Activated T-helper 9 cell treated with anti-CD3 and anti-CD28 coated beads, Interleukin-2, amount 50 U/mL, for 16 hours (primary cell): ENCODE results near the gene BLOC1S4.
"Not testable (repeated sequence)": the region's sequence is repeated elsewhere in the genome, so short reads cannot be mapped to it uniquely, and the experiment has no call there.

Experiments
- DNase-seq: peaks from one replicate; pipeline ENCODE4 v3.0.0-alpha.2; 2020; ENCODE audit warnings: low read depth

Gene BLOC1S4, protein sequence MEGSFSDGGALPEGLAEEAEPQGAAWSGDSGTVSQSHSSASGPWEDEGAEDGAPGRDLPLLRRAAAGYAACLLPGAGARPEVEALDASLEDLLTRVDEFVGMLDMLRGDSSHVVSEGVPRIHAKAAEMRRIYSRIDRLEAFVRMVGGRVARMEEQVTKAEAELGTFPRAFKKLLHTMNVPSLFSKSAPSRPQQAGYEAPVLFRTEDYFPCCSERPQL

DNA sequence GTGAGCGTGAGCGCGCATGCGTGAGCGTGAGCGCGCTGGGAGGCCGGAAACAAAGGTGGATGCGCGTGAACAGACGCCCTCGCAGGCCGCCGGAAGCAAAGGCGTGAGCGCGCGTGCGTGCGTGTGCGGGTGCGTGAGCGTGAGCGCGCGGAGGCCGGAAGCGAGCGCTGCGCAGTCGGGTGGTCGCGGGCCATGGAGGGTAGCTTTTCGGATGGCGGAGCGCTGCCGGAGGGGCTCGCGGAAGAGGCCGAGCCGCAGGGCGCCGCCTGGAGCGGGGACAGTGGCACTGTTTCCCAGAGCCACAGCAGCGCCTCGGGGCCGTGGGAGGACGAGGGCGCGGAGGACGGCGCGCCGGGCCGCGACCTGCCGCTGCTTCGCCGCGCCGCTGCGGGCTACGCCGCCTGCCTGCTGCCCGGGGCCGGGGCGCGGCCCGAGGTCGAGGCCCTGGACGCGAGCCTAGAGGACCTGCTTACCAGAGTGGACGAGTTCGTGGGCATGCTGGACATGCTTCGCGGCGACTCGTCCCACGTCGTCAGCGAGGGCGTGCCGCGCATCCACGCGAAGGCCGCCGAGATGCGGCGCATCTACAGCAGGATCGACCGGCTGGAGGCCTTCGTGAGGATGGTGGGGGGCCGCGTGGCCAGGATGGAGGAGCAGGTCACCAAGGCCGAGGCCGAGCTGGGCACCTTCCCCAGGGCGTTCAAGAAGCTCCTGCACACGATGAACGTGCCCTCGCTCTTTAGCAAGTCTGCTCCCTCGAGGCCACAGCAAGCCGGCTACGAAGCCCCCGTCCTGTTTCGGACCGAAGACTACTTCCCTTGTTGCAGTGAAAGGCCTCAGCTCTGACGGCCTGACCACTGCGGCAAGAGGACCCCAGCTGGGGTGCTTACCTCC is at the start of gene BLOC1S4:
BLOC1S4 (plus strand) TSS at position 157 of the 894 bp plus-strand sequence; CDS start at position 193, 36 bp downstream.
- peak; percentile 82 for DNase-seq

DNA sequence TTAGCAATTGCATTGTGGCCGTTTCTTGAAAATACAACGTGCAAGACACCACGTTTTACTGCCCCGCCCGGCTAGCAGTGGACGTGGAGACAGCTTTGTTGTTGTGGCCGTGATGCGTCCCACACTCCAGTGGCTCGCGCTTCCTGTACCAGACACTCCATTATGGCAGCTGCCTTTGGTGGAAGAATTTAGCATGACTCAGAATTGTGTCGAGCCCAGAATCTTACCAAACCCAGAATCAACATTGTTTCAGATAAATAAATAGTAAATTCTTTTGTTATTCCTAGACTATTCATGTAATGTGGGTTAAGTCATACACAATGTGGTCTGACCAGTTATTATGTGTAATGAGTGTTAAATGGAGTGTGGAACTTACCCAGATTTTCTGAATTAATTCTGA is 47.6 kb upstream of the BLOC1S4 start:
- no peak for DNase-seq

DNA sequence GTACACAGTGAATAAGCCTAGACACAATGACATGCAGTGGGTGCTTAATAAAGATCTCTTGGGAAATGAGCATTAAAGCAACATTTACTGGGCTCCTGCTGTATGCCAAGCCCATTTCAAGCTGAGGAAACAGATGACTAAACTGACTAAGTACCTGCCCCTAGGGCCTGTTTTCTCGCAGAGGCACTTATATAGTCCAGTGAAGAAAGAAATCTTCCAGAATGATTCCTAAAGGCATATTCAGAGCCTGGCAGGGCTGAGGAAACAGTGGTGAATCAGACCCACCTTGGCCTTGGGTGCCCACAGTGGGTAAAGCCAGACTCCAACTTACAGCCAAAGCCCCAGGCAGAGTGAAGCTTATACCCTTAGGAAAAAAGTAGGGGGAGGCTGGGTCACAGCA is 44.3 kb upstream of the BLOC1S4 start:
- no peak for DNase-seq

DNA sequence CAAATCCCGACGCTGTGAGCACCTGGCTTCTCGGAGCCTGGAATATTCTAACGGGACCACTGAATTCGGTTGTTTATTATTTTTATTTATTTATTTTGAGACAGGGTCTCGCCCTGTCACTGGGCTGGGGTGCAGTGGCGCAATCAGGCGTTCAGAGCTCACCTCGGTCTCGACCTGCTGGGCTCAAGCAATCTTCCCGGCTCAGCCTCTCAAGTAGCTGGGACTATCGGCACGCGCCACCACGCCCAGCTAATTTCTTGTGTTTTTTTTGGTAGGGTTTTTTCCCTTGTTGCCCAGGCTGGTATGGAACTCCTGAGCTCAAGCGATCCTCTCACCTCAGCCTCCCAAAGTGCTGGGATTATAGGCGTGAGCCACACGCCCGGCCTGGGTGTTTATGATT is 43.8 kb upstream of the BLOC1S4 start:
- no peak for DNase-seq

DNA sequence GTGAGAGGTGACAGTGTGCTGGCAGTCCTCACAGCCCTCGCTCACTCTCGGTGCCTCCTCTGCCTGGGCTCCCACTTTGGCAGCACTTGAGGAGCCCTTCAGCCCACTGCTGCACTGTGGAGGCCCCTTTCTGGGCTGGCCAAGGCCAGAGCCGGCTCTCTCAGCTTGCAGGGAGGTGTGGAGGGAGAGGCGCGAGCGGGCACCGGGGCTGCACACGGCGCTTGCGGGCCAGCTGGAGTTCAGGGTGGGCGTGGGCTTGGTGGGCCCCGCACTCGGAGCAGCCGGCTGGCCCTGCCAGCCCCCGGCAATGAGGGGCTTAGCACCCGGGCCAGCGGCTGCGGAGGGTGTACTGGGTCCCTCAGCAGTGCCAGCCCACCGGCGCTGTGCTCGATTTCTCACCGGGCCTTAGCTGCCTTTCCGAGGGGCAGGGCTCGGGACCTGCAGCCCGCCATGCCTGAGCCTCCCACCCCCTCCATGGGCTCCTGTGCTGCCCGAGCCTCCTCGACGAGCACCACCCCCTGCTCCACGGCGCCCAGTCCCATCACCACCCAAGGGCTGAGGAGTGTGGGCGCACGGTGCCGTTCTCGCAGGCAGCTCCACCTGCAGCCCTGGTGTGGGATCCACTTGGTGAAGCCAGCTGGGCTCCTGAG is 43.3 kb upstream of the BLOC1S4 start:
- not testable (repeated sequence) for DNase-seq

DNA sequence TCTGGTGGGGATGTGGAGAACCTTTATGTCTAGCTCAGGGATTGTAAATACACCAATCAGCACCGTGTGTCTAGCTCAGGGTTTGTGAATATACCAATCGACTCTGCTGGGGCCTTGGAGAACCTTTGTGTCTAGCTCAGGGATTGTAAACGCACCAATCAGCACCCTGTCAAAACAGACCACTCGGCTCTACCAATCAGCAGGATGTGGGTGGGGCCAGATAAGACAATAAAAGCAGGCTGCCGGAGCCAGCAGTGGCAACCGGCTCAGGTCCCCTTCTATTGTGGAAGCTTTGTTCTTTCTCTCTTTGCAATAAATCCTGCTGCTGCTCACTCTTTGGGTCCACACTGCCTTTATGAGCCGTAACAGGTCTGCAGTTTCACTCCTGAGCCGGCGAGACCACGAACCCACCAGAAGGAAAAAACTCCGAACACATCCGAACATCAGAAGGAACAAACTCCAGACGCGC is 42.7 kb upstream of the BLOC1S4 start:
- DNase-seq = not testable (repeated sequence)

DNA sequence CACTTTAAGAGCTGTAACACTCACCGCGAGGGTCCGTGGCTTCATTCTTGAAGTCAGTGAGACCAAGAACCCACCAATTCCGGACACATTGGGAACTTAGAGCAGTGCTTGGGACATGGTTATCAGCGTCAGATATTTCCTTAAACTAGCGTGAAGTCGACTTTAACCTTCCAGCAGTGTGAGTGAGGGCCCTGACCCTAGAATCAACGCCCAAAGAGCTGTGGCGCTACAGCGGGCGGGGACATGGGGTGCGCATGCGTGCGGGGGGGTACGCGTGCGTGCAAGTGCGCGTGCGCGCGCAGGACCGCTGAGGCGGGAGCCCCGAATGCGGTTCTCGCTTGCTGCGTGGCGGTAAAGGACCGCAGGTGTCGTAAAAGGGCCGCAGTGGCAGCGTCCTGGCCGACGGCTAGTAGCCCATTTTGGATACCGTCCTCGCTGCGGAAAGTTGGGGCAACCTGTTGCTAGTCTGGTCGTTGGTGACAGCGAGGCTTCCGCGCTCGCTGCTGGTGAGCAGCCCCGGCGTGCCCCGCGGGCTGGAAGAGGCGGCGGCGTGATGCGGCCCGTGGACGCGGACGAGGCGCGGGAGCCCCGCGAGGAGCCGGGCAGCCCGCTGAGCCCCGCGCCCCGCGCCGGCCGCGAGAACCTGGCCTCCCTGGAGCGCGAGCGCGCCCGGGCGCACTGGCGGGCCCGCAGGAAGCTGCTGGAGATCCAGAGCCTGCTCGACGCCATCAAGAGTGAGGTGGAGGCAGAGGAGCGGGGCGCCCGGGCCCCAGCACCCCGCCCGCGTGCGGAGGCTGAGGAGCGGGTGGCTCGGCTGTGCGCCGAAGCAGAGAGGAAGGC is 42.1 kb upstream of the BLOC1S4 start:
- peak; percentile 89 for DNase-seq

DNA sequence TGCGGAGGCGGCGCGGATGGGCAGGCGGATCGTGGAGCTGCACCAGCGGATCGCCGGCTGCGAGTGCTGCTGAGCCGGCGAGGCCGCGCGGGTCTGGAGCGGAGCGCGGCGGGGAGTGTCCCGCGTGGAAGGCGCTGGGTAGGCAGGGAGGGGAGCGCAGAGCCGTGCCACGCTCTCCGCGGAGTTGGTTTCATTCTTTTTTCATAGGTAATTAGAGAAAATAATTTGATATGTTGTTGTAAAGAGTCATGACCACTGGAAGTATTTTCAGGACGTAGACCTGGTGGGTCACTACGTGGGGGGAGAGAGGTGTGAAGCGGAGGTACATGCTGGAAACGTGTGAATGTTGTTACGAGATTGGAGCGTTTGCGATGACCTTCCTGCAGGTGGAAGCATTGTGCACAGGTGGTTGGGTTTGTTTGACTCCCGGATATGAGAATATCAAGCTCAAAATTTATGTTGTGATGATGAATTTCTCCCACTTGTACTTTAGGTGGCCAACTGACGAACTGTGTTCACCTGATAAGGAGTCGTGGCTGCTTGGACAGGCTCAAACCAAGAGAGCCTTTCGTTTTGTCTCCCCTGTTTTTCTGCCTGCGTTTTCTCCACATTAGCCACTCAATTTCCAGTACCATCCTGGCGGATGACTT is 41.3 kb upstream of the BLOC1S4 start:
- DNase-seq = peak; percentile 52

DNA sequence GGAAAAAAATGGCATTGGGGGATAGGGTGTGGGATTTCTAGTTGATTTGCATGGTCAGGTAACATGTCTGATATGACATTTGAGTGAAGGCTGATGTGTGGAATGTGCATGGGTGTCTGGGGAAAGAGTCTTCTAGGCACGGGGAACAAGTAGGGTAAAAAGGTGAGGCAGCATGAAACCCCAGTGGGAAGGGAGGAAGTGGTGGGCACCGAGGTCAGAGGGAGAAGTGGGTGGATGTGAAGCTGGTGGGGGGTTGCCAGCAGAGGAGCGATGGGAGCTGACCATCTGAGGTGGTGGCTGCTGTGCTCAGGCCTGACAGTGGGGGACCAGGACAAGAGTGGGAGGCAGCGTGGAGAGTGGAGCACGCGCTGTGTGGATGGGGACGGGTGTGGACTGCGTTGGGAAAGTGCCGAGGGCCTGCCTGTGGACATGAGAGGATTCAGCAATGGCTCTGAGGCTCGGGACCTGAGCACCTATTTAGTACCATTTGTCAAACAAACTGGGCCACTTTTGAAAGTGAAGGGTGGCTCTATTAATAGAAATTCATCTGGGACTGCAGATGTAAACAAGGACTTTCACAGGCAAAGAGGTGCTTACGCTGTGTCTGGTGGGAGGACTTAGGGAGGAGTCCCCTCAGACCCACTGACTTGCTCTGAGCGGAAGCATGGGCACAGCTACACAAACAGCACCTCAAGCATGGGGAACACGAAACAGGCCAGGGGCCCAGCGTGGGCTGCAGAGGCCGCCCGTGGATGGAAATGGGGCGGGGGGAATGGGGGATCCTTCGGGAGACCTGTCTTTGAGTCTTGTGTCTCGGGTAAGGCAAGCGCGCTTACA is 39.0 kb upstream of the BLOC1S4 start:
- DNase-seq = no peak

DNA sequence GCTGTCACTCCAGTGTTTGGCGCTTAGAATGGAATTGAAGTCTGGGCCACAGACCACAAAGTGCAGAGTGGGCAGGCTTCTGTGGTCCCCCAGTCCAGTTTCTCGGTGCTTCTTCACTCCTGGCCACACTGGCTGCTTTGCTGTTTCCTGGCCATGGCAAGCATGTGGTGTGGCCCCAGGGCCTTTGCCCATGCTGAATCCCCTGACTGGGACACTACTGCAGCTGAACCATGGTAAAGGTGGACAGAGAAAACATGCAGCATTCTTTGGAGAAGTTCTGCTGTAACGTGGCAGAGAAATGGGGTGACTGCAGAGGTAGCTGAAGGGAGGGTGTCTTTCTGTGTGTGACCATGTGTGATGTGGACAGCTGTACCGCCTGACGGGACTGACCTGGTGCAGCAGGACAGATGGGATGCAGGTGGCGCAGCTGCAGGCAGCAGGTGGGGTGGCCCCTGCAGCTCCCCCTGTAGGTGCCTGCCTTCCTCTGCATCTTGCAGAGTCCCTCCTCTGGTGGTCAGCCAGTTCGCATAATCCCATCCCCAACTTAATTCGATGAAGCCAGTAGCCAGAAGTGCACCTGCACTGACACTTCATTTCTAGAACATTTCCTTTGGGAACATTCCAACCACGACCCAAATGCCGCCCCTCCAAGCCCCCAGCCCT is 35.5 kb upstream of the BLOC1S4 start:
- no peak for DNase-seq

DNA sequence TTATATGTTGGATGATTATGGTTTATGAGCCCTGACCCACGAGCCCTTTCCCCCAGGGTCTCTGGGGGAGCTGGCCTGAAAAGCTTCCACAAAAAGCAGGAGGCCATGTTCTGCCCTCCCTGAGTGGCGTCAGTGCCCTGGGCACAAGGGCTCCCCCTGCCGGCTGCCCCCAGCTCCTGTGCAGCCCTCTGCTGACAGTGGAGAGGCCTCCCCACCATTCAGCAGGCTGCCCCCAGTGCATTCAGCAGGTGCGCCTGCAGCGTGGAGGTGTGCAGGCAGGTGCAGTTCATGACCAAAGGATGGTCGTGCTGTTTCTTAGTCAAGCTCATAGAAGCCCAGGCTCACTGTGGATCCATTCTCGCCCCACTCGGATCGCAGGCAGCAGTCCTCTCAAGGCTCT is 34.8 kb upstream of the BLOC1S4 start:
- DNase-seq = no peak

DNA sequence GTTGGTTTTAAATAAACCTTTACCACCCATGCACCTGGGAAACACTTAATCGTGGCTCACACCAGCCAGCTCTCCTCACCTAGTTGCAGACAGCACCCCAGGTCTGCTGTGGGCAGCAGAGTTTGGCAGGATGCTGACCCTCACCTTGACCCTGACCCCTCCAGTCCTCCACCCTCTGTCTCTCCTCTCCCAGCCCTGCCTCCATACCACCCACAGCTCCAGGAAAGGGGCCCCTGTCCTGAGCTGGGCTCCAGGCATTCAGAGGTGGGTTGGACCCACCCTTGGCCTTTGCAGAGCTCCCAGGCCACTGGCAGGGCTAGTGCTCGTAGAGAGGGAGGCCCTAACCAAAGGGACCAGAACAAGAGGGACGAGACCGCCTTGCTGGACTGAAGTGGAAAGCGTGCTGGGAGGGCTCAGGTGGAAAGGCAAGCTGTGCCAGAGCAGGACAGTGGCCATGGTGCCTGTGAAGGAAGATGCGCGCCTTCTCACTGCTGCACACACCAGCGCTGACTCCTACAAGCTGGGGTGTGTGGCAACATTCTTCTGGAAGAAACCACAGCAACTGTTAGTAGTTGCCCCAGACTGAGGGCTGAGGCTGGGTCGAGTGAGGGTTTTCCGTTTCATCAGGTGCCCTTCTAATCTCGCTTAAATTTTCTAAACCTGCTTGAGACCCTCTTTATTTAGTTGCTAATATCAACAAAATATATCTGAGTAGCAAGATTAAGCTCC is 32.9 kb upstream of the BLOC1S4 start:
- no peak for DNase-seq

DNA sequence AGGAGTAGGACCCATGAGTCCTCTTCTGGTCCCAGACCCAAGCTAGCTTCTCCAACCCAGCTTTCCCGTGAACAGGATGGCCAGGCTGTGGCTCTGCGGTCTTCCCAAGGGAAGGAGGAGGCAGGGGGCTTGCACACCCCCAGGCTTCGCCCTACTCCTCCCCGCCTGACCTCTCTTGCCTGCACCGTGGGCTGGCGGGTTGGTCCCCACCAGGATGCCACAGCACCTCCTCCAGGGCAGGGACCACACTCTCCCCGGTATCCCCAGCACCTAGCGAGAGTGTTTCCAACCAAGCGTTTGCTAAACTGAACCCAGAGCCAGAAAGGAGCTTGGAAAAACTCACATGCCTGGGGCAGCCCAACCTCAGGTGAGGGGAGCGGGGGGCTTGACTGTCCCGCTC is 31.3 kb upstream of the BLOC1S4 start:
- no peak for DNase-seq

DNA sequence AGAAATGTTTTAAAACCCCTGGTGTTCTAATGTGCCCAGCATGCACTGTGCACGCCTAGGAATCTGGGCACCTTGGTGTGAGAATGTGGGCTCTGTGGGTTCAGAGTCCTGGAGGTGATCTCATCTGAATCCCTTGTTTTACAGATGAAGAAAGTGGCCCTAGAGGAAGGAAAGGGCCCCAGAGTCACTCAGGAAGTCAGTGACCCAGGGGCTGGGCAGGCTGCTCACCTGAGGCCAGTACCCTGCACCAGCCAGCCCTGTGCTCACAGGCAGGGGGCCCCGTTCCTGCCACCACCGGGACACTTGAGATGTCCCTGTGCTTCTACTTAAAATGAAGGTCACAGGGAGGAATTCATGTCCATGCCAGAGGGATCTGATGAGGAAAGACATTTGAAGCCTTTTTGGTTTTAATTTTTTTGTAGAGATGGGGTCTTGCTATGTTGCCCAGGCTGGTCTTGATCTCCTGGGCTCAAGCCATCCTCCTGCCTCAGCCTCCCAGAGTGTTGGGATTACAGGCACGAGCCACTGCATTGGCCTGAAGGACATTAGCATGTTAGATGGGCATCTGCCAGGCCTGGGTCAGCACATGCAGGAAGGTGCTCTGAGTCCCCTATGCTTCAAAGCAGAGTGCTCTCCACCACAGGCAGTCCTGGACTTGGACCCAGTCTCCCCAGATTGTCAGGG is 29.7 kb upstream of the BLOC1S4 start:
- DNase-seq = no peak

DNA sequence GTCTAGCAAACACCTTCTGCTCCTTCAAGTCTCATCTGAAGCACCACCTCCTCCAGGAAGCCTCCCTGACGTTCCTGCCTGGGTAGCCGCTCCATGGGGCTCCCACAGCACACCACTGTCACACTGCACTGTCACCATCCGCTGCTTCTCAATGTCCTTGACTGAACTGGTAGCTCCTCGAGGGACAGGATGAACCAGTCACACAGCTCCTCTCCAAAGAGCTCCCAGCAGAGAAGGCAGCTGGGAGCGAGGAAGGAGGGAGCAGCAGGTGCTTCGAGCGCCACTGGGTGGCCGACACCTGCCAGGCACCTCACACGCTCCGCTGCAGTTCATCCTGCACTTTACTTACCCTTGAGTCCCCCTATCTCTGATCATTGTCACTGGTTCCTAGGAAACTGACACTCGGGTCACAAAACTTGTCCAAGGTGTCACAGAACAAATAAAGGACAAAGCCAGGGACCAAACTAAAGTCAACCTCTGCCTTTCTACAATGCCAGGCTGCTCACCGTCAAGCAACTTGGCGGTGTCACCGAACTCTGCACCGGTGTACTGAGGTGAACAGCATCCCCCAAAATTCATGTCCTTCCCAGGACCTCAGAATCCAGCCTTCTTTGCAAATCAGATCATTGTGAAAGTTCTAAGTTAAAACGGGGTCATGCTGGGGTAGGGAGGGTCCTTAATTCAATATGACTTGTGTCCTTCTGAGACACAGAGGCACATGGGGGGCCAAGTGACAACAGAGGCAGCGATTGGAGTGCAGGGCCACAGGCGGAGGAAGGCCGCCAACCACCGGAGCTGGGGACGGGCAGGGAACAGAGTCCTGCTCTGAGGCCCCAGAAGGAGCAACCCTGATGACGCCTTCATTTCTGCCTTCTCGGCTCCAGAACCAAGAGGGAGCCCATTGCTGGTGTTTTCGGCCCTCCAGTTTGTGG is 27.8 kb upstream of the BLOC1S4 start:
- DNase-seq = no peak

DNA sequence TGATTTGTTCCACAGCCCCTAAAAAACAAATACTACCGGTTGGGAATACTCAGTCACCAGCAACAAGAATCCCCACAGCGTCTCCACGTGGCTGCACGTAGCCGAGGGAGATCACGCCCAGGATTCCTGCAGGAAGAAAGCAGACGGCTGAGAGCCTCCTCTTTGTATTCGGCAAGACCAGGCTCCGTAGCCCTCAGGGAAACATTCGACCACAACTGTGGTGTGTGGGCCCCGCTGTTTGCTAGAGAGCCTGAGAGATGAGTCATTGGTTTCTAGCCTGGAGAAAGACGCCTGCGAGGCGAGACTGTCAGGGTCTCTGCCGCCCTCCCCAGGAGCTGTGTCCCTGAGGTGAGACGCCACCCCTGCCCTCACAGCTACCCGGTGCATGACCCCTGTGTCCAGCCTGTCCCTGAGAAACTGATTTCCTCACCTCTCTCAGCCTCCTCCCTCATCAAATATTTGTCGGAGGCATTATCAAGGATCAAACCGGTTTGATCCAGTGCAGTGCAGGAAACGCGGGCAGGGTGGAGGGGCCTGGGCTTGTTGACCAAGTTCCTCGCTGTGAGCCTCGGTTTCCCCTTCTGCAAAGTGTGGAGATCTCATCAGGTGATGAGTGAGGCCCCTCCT is 27.0 kb upstream of the BLOC1S4 start:
- DNase-seq = peak; percentile 70

DNA sequence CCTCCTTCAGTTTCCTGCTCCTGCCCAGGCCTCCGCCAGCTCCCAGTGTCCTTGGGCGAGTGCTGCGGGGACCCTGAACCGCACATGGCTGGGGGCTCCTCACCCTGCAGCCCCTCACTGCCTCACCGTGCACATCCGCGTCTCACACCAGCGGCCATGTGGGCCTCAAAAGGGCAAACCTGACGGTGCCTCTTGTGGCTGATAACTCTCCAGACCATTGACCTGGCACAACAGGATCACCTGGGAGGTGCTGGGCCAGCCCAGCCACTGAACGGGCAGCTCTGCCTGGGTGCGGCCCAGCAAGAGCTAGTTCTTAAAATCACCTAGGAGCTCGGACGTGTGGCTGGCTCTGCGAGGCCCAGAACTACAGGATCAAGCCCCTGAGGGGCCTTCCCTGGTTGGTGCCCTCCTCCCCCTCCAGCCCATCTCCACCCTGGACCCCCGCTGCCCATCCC is 26.4 kb upstream of the BLOC1S4 start:
- no peak for DNase-seq
